K562 (cell line): ENCODE measurements around the gene UTP20. TPM values are rescaled to one million over a fixed set of nuclear protein-coding genes. Genes with fewer than 3 reads are reported as not detected.

Source experiments
- ATAC-seq: fragments of 200-7000 bp; cut with Tn5 transposase; 3 replicates; pipeline ENCODE4 v1.9.1; 2020; ENCODE audit warnings: moderate library complexity
- BruUV-seq: library from RNA; stranded (reverse); fragments of 400-500 nt; replicated peaks from 2 replicates; lab custom pipeline; 2021; lab: Mats Ljungman, UMichigan
- CTCF ChIA-PET: fragments of 300-600 bp; formaldehyde crosslinking; extraction: SDS; loops from one replicate; lab custom pipeline; 2021; ENCODE audit warnings: low intra/inter-chr PET ratio; lab: Yijun Ruan, JAX
- POLR2A ChIA-PET: fragments of 300-600, 350-650 bp; sonication (Branson Sonifier 250); formaldehyde crosslinking; extraction: SDS; loops from one replicate; lab custom pipeline; 2021; ENCODE audit warnings: antibody characterized with exemption, inconsistent platforms; lab: Yijun Ruan, JAX
- DNase-seq, 4 experiments: peaks; one replicate each; pipeline versions ENCODE4 v3.0.0 to v3.0.0-alpha.2; 2011 to 2018; ENCODE audit warnings: low spot score in 3 of 4, mixed read lengths in 3 of 4; ENCODE audit errors: extremely low read depth in 1 of 4
- FAIRE-seq: peaks from 2 replicates; lab custom pipeline; 2011; peaks lifted over from hg19 to GRCh38; lab: Jason Lieb, UNC
- H2AFZ ChIP-seq: 2 replicates; pipeline ENCODE4 v1.6.0; 2011; ENCODE audit warnings: low read depth, low read length, control low read depth, inconsistent platforms
- H3K27ac ChIP-seq: fragments of 200-600 bp; 3 replicates; pipeline ENCODE4 v1.8.0; 2011; ENCODE audit warnings: low read depth, mild to moderate bottlenecking, control low read depth, inconsistent platforms, low read length, moderate library complexity, mixed read lengths; ENCODE audit errors: extremely low read depth
- H3K27me3 ChIP-seq, 2 experiments: fragments of 300-600 bp in 1 of 2; 2 replicates in 1 of 2; 3 replicates in 1 of 2; pipeline versions ENCODE4 v1.6.0 to v1.8.0; 2011; ENCODE audit warnings: inconsistent platforms in 2 of 2, low read length in 2 of 2, mild to moderate bottlenecking in 1 of 2, mixed read lengths in 1 of 2, moderate library complexity in 1 of 2; ENCODE audit not compliant: control insufficient read depth in 2 of 2, insufficient read depth in 2 of 2
- H3K36me3 ChIP-seq: fragments of 300-600 bp; 3 replicates; pipeline ENCODE4 v1.8.0; 2011; ENCODE audit warnings: mild to moderate bottlenecking, low read length, inconsistent platforms; ENCODE audit not compliant: control insufficient read depth, insufficient read depth
- H3K4me1 ChIP-seq, 2 experiments: fragments of 200-600 bp in 1 of 2; replicated peaks in 1 of 2; 2 replicates in 1 of 2; 3 replicates in 1 of 2; pipeline versions ENCODE4 v1.5.1 to v1.8.0; 2011; ENCODE audit warnings: inconsistent platforms in 2 of 2, low read length in 2 of 2, mild to moderate bottlenecking in 1 of 2, mixed read lengths in 1 of 2, moderate library complexity in 1 of 2; ENCODE audit not compliant: control insufficient read depth in 2 of 2, insufficient read depth in 2 of 2
- H3K4me2 ChIP-seq: 2 replicates; pipeline ENCODE4 v1.6.1; 2011; ENCODE audit warnings: low read length, control low read depth, inconsistent platforms, mixed read lengths; ENCODE audit not compliant: insufficient read depth
- H3K4me3 ChIP-seq: fragments of 200-600 bp; sonication (generic), shearing (Covaris generic); 2 replicates; pipeline ENCODE4 v1.5.1; 2016; ENCODE audit warnings: control low read depth, inconsistent platforms
- H3K79me2 ChIP-seq: fragments of 200-600 bp; 3 replicates; pipeline ENCODE4 v1.8.0; 2011; ENCODE audit warnings: low read length, inconsistent platforms; ENCODE audit not compliant: control insufficient read depth, insufficient read depth
- H3K9ac ChIP-seq, 2 experiments: 2 replicates each; pipeline versions ENCODE4 v1.6.0 to v1.6.1; 2011; ENCODE audit warnings: low read depth in 2 of 2, low read length in 2 of 2, control low read depth in 1 of 2, inconsistent platforms in 1 of 2, mild to moderate bottlenecking in 1 of 2, mixed read lengths in 1 of 2; ENCODE audit not compliant: insufficient read depth in 1 of 2
- H3K9me1 ChIP-seq: one replicate; pipeline ENCODE4 v1.6.0; 2011; ENCODE audit warnings: inconsistent platforms, mild to moderate bottlenecking, low read length, moderate library complexity; ENCODE audit not compliant: control insufficient read depth, insufficient read depth
- H3K9me3 ChIP-seq: replicated peaks from 2 replicates; pipeline ENCODE4 v1.5.1; 2011; ENCODE audit warnings: low read depth, low read length, inconsistent platforms; ENCODE audit not compliant: control insufficient read depth, insufficient read depth
- H4K20me1 ChIP-seq: replicated peaks from 2 replicates; pipeline ENCODE4 v1.6.1; 2011; ENCODE audit warnings: low read length, inconsistent platforms, mixed read lengths; ENCODE audit not compliant: control insufficient read depth, insufficient read depth
- BRF1 ChIP-seq: IDR thresholded peaks from 3 replicates; pipeline ENCODE4 v1.6.1; 2011; ENCODE audit warnings: borderline replicate concordance, mild to moderate bottlenecking; ENCODE audit not compliant: insufficient read length; ENCODE audit errors: extremely low read depth
- FOXP1 ChIP-seq: sonication (generic); formaldehyde crosslinking; IDR thresholded peaks from 2 replicates; pipeline ENCODE4 v1.8.0; 2022; ENCODE audit warnings: mild to moderate bottlenecking, missing genetic modification reagents
- MAFF ChIP-seq: IDR thresholded peaks from 2 replicates; pipeline ENCODE4 v1.6.1; 2012; ENCODE audit warnings: low read length, improper control_type of control experiment
- MAFG ChIP-seq: fragments of 450-650 bp; conservative IDR thresholded peaks from 2 replicates; pipeline ENCODE4 v1.6.1; 2016; ENCODE audit warnings: missing genetic modification characterization, missing compliant biosample characterization
- RBM14 ChIP-seq: fragments of 200-400 bp; formaldehyde crosslinking; IDR thresholded peaks from 2 replicates; pipeline ENCODE4 v1.6.1; 2018; ENCODE audit warnings: low read depth, mild to moderate bottlenecking, low read length, moderate library complexity, borderline replicate concordance; ENCODE audit not compliant: insufficient read depth
- TAF7 ChIP-seq: fragments of 450-650 bp; IDR thresholded peaks from 2 replicates; pipeline ENCODE4 v1.6.1; 2016; ENCODE audit warnings: missing genetic modification characterization, missing compliant biosample characterization
- ZNF316 ChIP-seq: fragments of 450-650 bp; IDR thresholded peaks from 2 replicates; pipeline ENCODE4 v1.6.1; 2016
- ZNF778 ChIP-seq: fragments of 450-650 bp; formaldehyde crosslinking; IDR thresholded peaks from 2 replicates; pipeline ENCODE4 v1.4.0; 2020; ENCODE audit warnings: mild to moderate bottlenecking, moderate library complexity
- WGBS: fragments of 100-300 bp; shearing (Covaris generic); methylation state at CpG from one replicate; pipeline ENCODE4 v1.1.6; 2016; ENCODE audit warnings: low coverage, mixed read lengths; ENCODE audit not compliant: insufficient coverage; ENCODE audit errors: missing lambda C conversion rate; 5-methylcytosine and 5-hydroxymethylcytosine counted together
- in situ Hi-C: fragments of 300-500 bp; cut with MboI; formaldehyde crosslinking; loops from 4 replicates; pipeline ENCODE4 v1.15.0; 2018; ENCODE audit warnings: inconsistent platforms, mixed read lengths
- intact Hi-C: fragments of 100-400 bp; cut with micrococcal nuclease; formaldehyde crosslinking; loops from 2 replicates; pipeline ENCODE4 v1.14.2; 2022
- polyA plus RNA-seq, 8 experiments: library from polyadenylated mRNA; depleted of rRNA in 4 of 8; stranded (reverse) in 5 of 8; unstranded in 3 of 8; fragments of >200 nt; fragmentation: Nextera tagmentation in 2 of 8; fragmentation: Illumina TruSeq in 1 of 8; extraction: Ambion mirVana in 2 of 8; extraction: Trizol in 1 of 8; gene quantifications; 2 replicates each; pipeline versions ENCODE4 v1.2.1 to v1.2.3, GENCODE V29; 2011 to 2014; ENCODE audit warnings: inconsistent platforms in 1 of 8, missing spikeins in 1 of 8
- total RNA-seq, 7 experiments: library from RNA; depleted of rRNA in 6 of 7; stranded (reverse); fragments of >200 nt in 6 of 7; fragmentation: Illumina TruSeq in 2 of 7; extraction: Trizol in 2 of 7; gene quantifications; 2 replicates each; pipeline versions ENCODE4 v1.2.1 to v1.2.3, GENCODE V29; 2011 to 2021; ENCODE audit warnings: low replicate concordance in 1 of 7

UTP20 gene
- total and polyA plus RNA-seq, 9 of the 15 experiments (the other 6 are each of a cell fraction or from before 2014, with no cell fraction given) = 4.3 to 41.3 (median 20.7) TPM

GRCh38 chr12:101338087-101338486 is 58.2 kb downstream of the UTP20 start:
- H3K9me1 ChIP-seq = no peaks in the 10 kb centered on the region
- no peak overlapping the region for H3K9ac ChIP-seq
- DNase-seq = no peak
- no peak overlapping the region for H3K4me3 ChIP-seq
- TF ChIP-seq ZNF778 (CRISPR knock-in tag) (no peak), FOXP1 (CRISPR knock-in tag) (no peak), RBM14 (no peak), MAFG (tag) (0 out of 2 replicates have a peak, but pooled peaks have one; percentile 14), ZNF316 (peak; percentile 41), BRF1 (no peak), TAF7 (tag) (no peak), MAFF (0 out of 2 replicates have a peak, but pooled peaks have one; percentile 23)
- H3K4me1 ChIP-seq = no peaks in the 10 kb centered on the region
- no peak overlapping the region for H3K4me2 ChIP-seq
- peaks cover 61% of the 10 kb centered on the region for H3K36me3 ChIP-seq
- no peak overlapping the region for H3K27ac ChIP-seq
- H3K9me3 ChIP-seq = no peaks in the 10 kb centered on the region
- POLR2A ChIA-PET = interaction anchor here (0.6 kb wide), 1 partner anchor 122 kb away, joined by 4 read pairs; no protein-coding TSS in a partner anchor
- intact Hi-C loops = no loop called here
- CTCF ChIA-PET = interaction anchor here (0.6 kb wide), 1 partner anchor 15 kb away, joined by 3 read pairs; no protein-coding TSS in a partner anchor
- H3K27me3 ChIP-seq = no peaks in the 10 kb centered on the region
- H3K79me2 ChIP-seq = no peaks in the 10 kb centered on the region
- in situ Hi-C loops = no loop called here
- no peak for FAIRE-seq
- H2AFZ ChIP-seq = no peak overlapping the region
- BruUV-seq = no TSS peak
- no peaks in the 10 kb centered on the region for H4K20me1 ChIP-seq
- ATAC-seq = no peak
- WGBS = 67% methylated on average over 4 of the region's 4 CpGs
